ENCODE results near the gene C19orf47.

Gene C19orf47

DNA sequence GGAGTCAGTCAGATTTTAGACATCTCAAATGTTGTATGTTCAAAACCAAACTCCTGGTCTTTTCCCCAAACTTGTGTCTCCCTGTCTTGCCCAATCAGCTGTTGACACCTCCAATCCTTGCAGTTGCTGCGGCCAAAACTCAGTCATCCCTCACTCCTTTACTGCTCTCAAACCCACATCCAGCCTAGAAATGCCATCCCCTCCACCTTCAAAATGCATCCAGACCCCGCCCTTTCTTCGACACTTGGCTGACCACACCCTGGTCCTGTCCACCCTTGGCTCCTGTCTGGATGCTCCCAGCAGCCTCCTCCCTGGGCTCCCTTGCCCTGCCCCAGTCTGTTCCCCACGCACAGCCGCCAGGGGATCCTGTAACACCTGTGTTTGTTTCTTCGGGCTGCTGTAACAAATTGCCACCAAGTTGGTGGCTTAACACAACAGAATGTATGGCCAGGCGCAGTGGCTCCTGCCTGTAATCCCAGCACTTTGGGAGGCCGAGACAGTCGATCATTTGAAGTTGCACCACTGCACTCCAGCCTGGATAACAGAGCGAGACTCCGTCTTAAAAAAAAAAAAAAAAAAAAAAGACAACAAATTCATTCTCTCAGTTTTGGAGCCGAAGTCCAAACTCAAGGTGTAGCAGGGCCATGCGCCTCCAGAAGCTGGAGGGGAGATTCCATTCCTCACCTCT lies 12.0 kb upstream of the C19orf47 start:
- H3K9me3 Mint-ChIP-seq = no peaks in the 10 kb centered on the region
- peak overlapping the region; percentile 52 for H3K27ac Mint-ChIP-seq
- H3K27me3 Mint-ChIP-seq (ENCODE audit: low read depth, poor library complexity) = peaks cover 3% of the 10 kb centered on the region
- H3K4me3 Mint-ChIP-seq = no peak overlapping the region
- H3K36me3 Mint-ChIP-seq (ENCODE audit: low read depth) = peaks cover 15% of the 10 kb centered on the region
- TF ChIP-seq, protein P1, sequence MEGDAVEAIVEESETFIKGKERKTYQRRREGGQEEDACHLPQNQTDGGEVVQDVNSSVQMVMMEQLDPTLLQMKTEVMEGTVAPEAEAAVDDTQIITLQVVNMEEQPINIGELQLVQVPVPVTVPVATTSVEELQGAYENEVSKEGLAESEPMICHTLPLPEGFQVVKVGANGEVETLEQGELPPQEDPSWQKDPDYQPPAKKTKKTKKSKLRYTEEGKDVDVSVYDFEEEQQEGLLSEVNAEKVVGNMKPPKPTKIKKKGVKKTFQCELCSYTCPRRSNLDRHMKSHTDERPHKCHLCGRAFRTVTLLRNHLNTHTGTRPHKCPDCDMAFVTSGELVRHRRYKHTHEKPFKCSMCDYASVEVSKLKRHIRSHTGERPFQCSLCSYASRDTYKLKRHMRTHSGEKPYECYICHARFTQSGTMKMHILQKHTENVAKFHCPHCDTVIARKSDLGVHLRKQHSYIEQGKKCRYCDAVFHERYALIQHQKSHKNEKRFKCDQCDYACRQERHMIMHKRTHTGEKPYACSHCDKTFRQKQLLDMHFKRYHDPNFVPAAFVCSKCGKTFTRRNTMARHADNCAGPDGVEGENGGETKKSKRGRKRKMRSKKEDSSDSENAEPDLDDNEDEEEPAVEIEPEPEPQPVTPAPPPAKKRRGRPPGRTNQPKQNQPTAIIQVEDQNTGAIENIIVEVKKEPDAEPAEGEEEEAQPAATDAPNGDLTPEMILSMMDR (IDR thresholded peaks at IDR 0.05) = no peak
- DNase-seq = no peak
- H3K4me1 Mint-ChIP-seq = peaks cover 57% of the 10 kb centered on the region

DNA sequence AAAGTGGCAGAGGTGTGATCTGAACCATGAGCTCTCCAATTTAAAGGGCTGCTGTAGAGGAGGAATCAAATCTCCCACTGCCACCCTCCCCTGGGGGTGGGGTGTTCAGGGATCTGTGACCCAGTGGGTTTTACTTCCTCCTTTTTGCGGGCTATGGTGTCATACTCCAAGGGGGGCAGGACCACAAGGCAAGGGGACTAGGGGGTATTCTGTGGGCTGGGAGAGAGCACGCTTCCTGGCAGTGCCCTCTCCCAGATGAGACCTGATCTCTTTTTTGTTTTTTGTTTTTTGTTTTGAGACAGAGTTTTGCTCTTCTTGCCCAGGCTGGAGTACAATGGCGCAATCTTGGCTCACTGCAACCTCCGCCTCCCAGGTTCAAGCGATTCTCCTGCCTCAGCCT lies 10.6 kb upstream of the C19orf47 start:
- DNase-seq = no peak
- Mint-ChIP-seq H3K4me1 (peaks cover 52% of the 10 kb centered on the region), H3K4me3 (no peak overlapping the region), H3K27me3 (ENCODE audit: low read depth, poor library complexity) (no peaks in the 10 kb centered on the region), H3K9me3 (no peaks in the 10 kb centered on the region), H3K36me3 (ENCODE audit: low read depth) (peaks cover 19% of the 10 kb centered on the region), H3K27ac (peak overlapping the region; percentile 45)
- TF ChIP-seq, protein P1 (IDR thresholded peaks at IDR 0.05) = no peak

DNA sequence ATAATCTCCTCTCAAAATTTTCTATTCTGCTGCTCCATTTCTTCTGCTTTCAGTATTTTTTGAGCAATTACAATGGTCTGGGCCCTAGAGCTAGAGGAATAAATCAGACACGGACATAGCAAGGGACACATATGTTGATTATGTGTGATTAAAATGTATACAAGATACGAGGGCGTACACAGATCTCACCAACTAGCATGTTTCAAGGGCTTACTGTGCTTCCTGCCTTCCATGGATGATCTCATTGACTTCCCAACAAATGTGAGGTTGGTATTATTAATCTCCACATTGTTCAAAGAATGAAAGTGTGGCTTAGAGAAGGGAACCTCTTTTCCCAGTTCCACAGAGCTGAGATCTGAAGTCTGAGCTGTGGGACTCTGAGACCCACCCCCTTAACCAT lies 9.4 kb upstream of the C19orf47 start:
- DNase-seq = no peak
- Mint-ChIP-seq H3K27ac (peak overlapping the region; percentile 8), H3K36me3 (ENCODE audit: low read depth) (peaks cover 19% of the 10 kb centered on the region), H3K4me1 (peaks cover 43% of the 10 kb centered on the region), H3K9me3 (no peaks in the 10 kb centered on the region), H3K4me3 (peak overlapping the region; percentile 20), H3K27me3 (ENCODE audit: low read depth, poor library complexity) (no peaks in the 10 kb centered on the region)
- TF ChIP-seq, protein P1 (IDR thresholded peaks at IDR 0.05) = no peak

DNA sequence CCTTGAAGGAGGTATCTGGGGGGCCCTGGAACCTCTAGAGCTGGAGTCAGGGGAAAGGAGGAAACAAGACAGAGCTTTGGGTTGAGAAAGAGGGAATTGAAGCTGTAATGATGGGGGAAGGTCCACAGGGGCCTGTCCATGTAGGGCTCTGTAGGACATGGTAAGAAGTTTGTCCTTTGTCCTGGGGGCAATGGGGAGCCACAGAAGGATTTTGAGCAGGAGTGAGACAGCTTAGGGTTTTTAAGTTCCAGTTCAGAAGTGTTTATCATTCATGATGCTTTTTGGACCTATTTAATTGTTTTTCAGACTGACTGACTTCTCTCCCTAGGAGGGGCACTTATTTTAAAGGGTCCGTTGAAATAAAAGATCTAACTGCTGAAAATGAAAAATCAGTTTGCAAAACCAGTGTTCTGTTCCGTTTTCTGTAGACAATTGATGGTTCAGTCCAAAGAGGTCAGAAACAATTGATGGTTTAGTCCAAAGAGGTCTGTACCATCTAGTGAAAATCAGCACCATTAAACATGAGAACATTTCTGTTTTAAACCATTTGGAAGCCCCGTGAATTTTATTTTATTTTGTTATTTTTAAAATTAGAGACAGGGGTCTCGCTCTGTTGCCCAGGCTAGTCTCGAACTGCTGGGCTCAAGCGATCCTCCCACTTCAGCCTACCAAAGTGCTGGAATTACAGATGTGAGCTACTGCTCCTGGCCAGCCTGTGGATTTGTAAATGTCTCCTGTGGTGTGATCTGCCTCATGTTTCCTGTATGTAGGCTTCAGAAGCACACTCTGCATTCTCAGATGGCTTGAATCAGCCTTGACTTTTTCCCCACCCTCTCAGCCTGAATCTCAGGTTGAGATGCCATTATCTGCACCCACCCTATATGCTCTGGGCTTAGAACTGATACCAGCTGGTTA lies 8.7 kb upstream of the C19orf47 start:
- H3K4me1 Mint-ChIP-seq = peaks cover 43% of the 10 kb centered on the region
- TF ChIP-seq, protein P1 (IDR thresholded peaks at IDR 0.05) = no peak
- DNase-seq = no peak
- H3K36me3 Mint-ChIP-seq (ENCODE audit: low read depth) = peaks cover 14% of the 10 kb centered on the region
- H3K4me3 Mint-ChIP-seq = no peak overlapping the region
- peak overlapping the region; percentile 78 for H3K27ac Mint-ChIP-seq
- H3K27me3 Mint-ChIP-seq (ENCODE audit: low read depth, poor library complexity) = no peaks in the 10 kb centered on the region
- H3K9me3 Mint-ChIP-seq = no peaks in the 10 kb centered on the region

GRCh38 chr19:40355975-40356680 lies 7.9 kb upstream of the C19orf47 start:
- H3K27me3 Mint-ChIP-seq (ENCODE audit: low read depth, poor library complexity) = no peaks in the 10 kb centered on the region
- no peak for DNase-seq
- H3K36me3 Mint-ChIP-seq (ENCODE audit: low read depth) = peaks cover 10% of the 10 kb centered on the region
- peak overlapping the region; percentile 34 for H3K4me3 Mint-ChIP-seq
- TF ChIP-seq, protein P1 (IDR thresholded peaks at IDR 0.05) = no peak
- peak overlapping the region; percentile 89 for H3K27ac Mint-ChIP-seq
- H3K4me1 Mint-ChIP-seq = peaks cover 39% of the 10 kb centered on the region
- H3K9me3 Mint-ChIP-seq = no peaks in the 10 kb centered on the region
